Body of pancreas (tissue), 4 donors: ENCODE results near the gene KPNA4.

Experiments
- POLR2A ChIP-seq, 3 donors: fragments of 450-650 bp; IDR thresholded peaks; one replicate each; pipeline ENCODE4 v1.6.1; 2016; ENCODE audit warnings: antibody characterized with exemption in 3 of 3, mild to moderate bottlenecking in 2 of 3
- TF ChIP-seq, protein P1 (sequence below), 7 experiments: fragments of 450-650 bp in 4 of 7; fragments of 200-600 bp in 3 of 7; sonication (generic) in 3 of 7; IDR thresholded peaks; one replicate each; pipeline ENCODE4 v1.5.1; 2016 to 2019; ENCODE audit warnings: antibody characterized with exemption in 7 of 7

DNA sequence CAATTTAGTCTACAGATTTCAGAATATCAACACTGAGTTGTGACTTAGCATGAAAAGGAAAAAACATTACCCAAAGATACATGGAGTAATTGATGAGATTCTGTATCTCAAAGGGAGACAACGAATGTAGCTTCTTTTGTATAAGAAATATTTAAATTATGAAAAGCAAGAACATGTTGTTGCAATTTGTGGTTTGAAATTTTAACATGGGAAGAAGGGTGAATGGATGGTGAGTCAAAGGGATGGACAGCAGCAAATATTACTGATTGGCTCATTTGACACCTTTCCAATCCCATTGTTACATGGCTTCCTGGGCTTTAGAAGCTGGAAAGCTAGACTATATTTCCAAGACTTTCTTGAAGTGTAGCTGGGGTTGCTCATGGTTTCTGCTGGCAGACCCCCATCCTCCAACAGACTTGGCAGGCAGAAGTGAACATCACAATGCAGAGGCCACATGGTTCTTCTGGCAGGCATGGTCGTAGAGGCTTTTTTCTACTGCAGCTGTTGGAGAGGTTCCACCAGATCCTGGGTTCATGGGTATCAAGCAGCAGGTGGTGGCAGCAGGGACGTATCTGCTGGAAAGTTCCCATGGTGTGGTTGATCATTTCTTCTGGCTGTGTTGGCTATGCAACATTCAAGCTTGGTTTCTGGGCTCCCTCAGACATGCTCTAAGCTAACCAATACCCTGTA is 47.2 kb upstream of the KPNA4 start:
- TF ChIP-seq, protein P1, sequence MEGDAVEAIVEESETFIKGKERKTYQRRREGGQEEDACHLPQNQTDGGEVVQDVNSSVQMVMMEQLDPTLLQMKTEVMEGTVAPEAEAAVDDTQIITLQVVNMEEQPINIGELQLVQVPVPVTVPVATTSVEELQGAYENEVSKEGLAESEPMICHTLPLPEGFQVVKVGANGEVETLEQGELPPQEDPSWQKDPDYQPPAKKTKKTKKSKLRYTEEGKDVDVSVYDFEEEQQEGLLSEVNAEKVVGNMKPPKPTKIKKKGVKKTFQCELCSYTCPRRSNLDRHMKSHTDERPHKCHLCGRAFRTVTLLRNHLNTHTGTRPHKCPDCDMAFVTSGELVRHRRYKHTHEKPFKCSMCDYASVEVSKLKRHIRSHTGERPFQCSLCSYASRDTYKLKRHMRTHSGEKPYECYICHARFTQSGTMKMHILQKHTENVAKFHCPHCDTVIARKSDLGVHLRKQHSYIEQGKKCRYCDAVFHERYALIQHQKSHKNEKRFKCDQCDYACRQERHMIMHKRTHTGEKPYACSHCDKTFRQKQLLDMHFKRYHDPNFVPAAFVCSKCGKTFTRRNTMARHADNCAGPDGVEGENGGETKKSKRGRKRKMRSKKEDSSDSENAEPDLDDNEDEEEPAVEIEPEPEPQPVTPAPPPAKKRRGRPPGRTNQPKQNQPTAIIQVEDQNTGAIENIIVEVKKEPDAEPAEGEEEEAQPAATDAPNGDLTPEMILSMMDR (IDR thresholded peaks at IDR 0.05): no peak
- no peak for TF ChIP-seq POLR2A (IDR thresholded peaks at IDR 0.05)
